Stimulated activated CD4-positive, alpha-beta T cell treated with anti-CD3 and anti-CD28 coated beads, TNF-alpha, amount 100 ng/mL, for 48 hours (primary cell): ENCODE data around the gene DLG2.

ENCODE experiments used
- DNase-seq, 3 donors: peaks; one replicate each; pipeline ENCODE4 v3.0.0-alpha.2; 2020; ENCODE audit warnings: low read depth in 3 of 3

DLG2 gene

GRCh38 chr11:84564867-84565184, 1062.3 kb downstream of the DLG2 start:
- no peak for DNase-seq

DNA sequence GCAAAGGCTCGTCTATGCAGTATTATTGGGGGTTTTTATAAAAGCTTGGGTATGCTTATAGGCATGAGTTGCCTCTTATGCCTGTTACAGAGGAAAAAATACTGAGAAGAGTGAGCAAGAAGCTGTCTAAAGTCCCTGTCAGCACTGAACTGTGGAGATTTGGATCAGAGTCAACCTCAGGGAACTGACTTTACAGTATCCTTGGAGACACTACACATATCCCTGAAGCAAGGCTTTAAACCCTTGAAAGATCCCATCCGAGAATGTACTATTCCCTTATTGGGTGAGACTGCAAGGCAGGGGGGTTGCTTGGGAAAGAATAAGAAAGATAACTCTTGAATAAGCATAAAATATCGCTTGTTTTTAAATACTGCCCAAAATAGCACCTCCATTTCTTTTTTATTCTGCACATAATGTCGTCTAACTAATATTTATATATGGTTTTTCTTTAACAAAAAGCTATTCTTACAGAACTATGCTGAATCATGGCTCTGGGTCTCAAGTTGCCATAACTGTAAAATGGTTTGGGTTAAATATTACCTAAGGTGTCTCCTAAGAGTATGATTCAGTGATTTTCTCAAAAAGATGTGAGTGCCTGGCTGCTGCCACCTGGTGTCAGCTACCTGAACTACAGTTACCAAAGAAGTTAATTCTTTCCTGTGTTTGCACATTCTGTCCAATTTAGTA, 1062.8 kb downstream of the DLG2 start:
- peak in 1 of 3 donors; percentile 12 for DNase-seq

DNA sequence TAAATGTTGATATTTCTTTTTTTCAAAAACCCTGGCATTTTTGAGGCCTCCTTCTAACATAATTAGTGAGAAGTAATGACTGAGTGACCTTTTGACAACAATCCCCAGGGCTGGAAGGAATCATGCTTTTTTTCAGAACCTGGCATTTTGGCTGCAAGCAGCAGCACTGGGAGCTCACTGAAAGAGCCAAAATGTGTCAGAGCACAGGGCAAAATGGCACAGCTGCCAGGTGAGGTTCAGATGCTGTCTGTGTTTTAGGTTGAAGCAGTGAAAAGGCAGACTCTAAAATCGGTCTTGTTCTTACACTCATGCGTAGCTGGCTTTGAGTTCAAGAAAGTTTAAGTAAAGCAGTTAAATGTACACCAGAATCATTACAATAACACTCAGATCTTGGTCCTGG, 1063.8 kb downstream of the DLG2 start:
- no peak for DNase-seq

- no peak for DNase-seq
Measured at GRCh38 chr11:84560206-84560605, 1066.9 kb downstream of the DLG2 start.

- DNase-seq, result no peak
Measured at GRCh38 chr11:84558085-84558905, 1068.8 kb downstream of the DLG2 start.

DNA sequence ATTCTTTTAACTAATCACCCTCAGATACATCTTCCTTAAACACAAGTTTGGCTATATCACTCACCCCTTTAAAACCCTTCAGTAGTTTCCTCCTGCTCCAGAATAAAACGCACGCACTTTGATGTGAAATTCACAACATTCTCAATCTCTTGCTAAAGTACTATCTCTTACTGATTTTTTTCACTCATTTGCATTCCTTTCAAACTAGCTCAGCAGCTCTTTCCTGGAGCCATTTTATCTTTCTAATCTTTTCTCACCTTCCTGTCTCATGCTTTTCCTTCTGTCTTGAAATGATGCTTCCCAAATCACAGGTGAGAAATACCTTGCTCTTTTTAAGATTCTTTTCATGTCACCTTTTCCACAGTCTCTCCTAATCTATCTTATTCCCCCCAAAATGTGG, 1074.4 kb downstream of the DLG2 start:
- DNase-seq, result no peak

- no peak for DNase-seq
Measured at GRCh38 chr11:84549217-84549616, 1077.9 kb downstream of the DLG2 start.

GRCh38 chr11:84544566-84544965, 1082.6 kb downstream of the DLG2 start:
- no peak for DNase-seq

DNA sequence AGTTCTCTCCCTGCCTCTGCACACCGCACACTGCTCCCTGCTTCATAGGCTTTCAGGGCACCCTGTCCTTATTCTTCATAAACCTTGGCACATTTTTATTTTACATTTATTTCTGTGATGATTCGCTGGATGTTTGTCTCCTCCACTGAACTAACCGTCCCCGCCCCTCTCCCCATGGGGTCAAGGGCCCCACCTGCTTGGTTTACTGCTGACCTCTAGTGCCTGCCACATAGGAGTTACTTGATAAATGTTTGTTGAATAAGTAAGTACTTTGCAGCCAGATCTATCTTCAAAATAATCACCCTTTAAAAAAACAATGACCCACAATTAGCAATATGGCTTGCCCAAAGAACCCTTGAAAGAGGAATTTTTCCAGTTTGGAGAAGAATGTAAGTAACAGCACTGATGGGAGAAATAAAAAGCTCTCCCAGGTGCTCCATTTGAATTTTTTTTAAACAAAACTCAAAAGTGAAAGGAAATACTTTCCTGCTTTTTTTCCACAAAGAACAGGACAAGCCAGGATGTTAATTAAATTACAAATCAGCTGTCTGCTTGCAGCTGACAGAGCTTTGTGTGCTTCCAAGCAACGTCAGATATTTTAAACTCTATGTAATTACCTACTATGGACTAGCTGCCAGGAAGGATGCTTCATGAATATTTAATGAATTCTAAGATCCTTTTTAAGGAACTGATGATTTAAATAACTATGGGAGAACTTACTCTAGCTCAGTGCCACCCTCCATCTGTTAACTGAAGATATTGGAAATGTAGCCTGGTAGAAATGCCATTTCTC, 1083.6 kb downstream of the DLG2 start:
- DNase-seq, result no peak

- no peak for DNase-seq
Measured at GRCh38 chr11:84541731-84542340, 1085.3 kb downstream of the DLG2 start.

- DNase-seq, result no peak
Measured at GRCh38 chr11:84536456-84536855, 1090.7 kb downstream of the DLG2 start.

GRCh38 chr11:84532364-84532763, 1094.8 kb downstream of the DLG2 start:
- DNase-seq, result no peak

DNA sequence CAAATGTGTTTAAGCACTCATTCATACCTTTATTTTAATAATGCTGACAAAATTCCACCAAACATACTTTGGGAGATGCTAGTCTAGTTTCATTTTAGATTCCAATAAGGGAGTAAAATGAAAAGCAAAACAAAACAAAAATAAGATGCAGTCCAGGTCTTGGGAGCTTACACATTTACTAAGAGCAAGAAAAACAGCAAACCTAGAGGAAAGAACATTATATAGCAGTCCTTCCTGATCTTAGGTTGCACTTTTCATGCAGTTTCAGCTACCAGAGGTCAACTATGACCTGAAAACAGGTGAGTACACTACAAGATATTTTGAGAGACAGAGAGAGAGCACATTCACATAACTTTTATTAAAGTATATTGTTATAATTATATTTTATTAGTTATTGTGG, 1100.9 kb downstream of the DLG2 start:
- DNase-seq, result no peak

DNA sequence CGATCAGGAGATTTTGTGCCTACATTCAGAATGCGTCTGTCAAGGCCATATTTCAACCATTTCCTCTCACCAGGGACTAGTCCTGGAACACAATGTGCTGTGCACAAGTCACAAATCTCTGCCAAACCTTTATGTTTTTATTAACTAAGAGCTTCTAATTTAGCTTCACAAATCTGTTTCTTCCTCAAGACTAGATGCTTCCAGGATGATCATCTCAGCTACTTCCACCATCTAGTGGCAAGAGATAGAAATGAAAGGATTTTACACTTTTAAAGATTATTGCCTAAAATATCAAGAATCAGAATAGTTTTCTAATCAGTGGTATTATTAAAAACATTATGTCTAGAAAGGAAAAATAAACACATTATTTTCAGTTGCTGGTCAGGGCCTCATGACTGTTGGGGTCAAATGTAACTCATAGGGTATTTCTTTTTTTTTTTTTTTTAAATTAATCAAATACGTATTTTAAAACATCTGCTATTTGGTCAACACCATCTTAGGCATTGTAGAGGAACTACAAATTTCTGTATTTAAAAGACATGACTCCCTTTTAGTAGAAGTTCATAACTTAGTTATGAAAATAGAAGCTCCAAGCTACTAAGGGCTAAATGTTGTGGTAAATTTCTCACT, 1102.6 kb downstream of the DLG2 start:
- no peak for DNase-seq

DNA sequence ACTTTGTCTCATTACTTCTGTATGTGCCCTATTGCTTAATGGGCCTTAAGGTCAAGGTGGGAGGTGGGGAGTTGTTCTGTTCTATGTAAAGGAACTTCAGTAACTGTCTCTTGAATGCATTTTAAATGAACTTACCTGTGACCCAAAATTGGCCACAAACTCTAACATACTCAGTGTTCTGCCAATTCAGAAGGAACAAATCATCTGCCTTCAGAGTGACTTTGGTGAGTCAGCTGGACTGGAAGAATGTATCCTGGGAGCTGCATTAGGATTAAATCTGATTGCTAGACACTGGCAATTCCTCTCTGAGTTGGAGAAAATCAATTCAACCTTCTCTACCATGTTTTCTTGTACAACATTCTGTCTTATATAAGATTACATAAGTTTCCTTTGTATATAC, 1104.8 kb downstream of the DLG2 start:
- DNase-seq, result no peak

DNA sequence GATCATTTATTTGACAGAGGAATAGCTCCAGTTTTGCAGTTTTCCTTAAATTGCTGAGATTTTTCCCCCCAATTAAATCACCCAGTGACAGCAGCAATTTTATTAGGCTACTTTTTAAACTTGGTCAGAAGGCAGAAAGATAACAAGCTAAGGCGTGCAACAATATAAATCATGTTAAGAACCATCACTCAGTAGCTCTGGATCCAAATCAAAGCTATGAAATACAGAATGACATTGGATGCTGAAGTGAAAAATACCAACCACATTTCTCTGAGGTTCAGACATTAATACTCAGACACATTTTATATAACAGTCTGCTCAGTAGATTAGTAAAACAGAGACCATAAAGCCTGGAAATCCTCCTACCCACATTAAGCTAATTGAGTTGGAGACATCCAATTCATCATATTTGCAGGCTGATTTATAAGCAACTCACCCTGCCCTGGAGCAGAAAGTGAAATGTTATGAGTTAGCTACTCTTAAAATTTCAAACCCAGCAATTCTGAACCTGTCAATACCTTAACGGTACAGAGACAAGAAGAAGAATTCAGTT, 1108.4 kb downstream of the DLG2 start:
- DNase-seq, result no peak

DNA sequence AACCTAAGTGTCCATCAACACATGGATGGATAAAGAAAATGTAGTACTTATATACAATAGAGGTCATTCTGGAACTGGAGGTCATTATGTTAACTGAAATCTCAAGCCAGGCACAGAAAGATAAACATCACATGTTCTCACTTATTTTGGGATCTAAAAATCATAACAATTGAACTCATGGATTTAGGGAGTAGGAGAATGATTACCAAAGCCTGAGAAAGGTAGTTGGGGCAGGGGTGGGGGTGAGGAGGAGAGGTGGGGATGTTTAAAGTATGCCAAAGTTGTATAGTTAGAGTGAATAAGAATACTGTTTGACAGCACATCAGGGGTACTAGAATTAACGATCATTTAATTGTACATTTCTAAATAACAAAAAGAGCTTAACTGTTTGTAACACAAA, 1112.7 kb downstream of the DLG2 start:
- DNase-seq, result no peak

DNA sequence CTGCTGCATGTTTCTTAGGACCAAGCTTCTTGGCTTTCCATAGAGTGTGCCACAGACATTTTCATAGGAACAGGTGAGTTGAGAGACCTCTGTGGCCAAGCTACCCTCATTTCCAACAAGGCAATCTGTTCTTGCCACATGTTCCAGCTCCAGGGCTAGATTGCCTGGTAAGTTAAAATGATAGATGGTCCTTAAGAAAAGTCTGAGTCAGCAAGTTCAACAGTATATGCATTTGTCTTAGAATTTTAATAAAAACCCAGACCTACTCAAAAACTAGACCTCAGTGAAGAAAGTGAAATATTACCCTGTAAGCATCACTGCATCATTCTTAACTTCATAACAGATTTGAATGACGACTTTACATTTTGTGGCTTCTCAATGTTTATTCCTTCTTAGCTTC, 1123.6 kb downstream of the DLG2 start:
- no peak for DNase-seq

- DNase-seq, result no peak
Measured at GRCh38 chr11:84501750-84502149, 1125.4 kb downstream of the DLG2 start.

DNA sequence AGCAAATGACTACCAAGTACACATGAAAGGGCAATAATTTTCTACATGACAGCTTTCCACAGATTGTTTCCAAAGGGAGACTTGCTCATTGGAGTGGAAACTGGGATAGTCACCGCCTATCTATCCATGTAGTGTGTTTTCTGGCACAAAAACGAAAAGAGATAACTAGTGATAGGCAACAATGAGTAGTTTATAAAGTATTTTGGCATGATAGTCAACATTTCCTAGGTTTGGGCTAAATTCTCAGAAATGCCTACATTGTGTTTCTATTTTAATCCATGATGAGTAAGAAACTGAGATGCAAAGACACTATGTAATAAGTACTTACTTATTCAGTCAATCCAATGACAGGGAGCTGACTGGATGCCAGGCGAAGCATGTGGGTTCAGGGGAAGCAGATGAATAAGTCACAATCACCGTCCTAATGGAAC, 1129.1 kb downstream of the DLG2 start:
- no peak for DNase-seq

GRCh38 chr11:84497181-84497580, 1130.0 kb downstream of the DLG2 start:
- DNase-seq, result no peak
